H9 (cell line): ENCODE measurements around the gene LMBRD2. TPM values are rescaled to one million over a fixed set of nuclear protein-coding genes. Genes with fewer than 3 reads are reported as not detected.

Experiments used
- DNase-seq: peaks from one replicate; pipeline ENCODE4 v3.0.0-alpha.2; 2017
- H2AFZ ChIP-seq: one replicate; pipeline ENCODE4 v1.6.1; 2013; ENCODE audit warnings: mild to moderate bottlenecking, low read length, control low read depth, moderate library complexity
- H2AK5ac ChIP-seq: 2 replicates; pipeline ENCODE4 v1.6.1; 2013; ENCODE audit warnings: low read length, control low read depth, mixed read lengths; ENCODE audit not compliant: insufficient read length
- H2BK120ac ChIP-seq: one replicate; pipeline ENCODE4 v1.6.1; 2013; ENCODE audit warnings: low read depth, mild to moderate bottlenecking, low read length, control low read depth, inconsistent platforms; ENCODE audit not compliant: poor library complexity, severe bottlenecking
- H2BK12ac ChIP-seq: 2 replicates; pipeline ENCODE4 v1.6.1; 2013; ENCODE audit warnings: low read length, control low read depth, mixed read lengths, low read depth; ENCODE audit not compliant: insufficient read length
- H2BK15ac ChIP-seq: 2 replicates; pipeline ENCODE4 v1.6.1; 2013; ENCODE audit warnings: low read depth, low read length, control low read depth
- H2BK20ac ChIP-seq: one replicate; pipeline ENCODE4 v1.6.1; 2013; ENCODE audit warnings: low read depth, mild to moderate bottlenecking, low read length, control low read depth, inconsistent platforms; ENCODE audit not compliant: poor library complexity, severe bottlenecking
- H2BK5ac ChIP-seq: 2 replicates; pipeline ENCODE4 v1.6.1; 2013; ENCODE audit warnings: low read length, control low read depth, mixed read lengths; ENCODE audit not compliant: insufficient read length
- H3K14ac ChIP-seq: 2 replicates; pipeline ENCODE4 v1.6.1; 2013; ENCODE audit warnings: low read length, control low read depth; ENCODE audit not compliant: insufficient read depth
- H3K18ac ChIP-seq: 2 replicates; pipeline ENCODE4 v1.6.1; 2013; ENCODE audit warnings: low read depth, mild to moderate bottlenecking, mixed read lengths, low read length, control low read depth; ENCODE audit not compliant: insufficient read length
- H3K23ac ChIP-seq: 2 replicates; pipeline ENCODE4 v1.6.1; 2013; ENCODE audit warnings: low read length, control low read depth, mixed read lengths, low read depth; ENCODE audit not compliant: insufficient read length
- H3K23me2 ChIP-seq: 2 replicates; pipeline ENCODE4 v1.6.1; 2013; ENCODE audit warnings: low read depth, mild to moderate bottlenecking, mixed read lengths, low read length, control low read depth; ENCODE audit not compliant: insufficient read length, poor library complexity, severe bottlenecking
- H3K27ac ChIP-seq: 2 replicates; pipeline ENCODE4 v1.5.1; 2013; ENCODE audit warnings: low read length, control low read depth, mixed read lengths, low read depth; ENCODE audit not compliant: insufficient read length
- H3K27me3 ChIP-seq: 2 replicates; pipeline ENCODE4 v1.6.1; 2013; ENCODE audit warnings: low read length, control low read depth, inconsistent platforms; ENCODE audit not compliant: insufficient read depth
- H3K4ac ChIP-seq: 2 replicates; pipeline ENCODE4 v1.6.1; 2013; ENCODE audit warnings: low read depth, mild to moderate bottlenecking, control low read depth, inconsistent platforms, low read length, moderate library complexity
- H3K4me1 ChIP-seq: 2 replicates; pipeline ENCODE4 v1.6.1; 2013; ENCODE audit warnings: low read length, control low read depth, inconsistent platforms; ENCODE audit not compliant: insufficient read depth
- H3K4me2 ChIP-seq: 2 replicates; pipeline ENCODE4 v1.6.1; 2013; ENCODE audit warnings: low read length, control low read depth, mixed read lengths; ENCODE audit not compliant: insufficient read length, insufficient read depth
- H3K56ac ChIP-seq: 2 replicates; pipeline ENCODE4 v1.6.1; 2013; ENCODE audit warnings: low read depth, mild to moderate bottlenecking, mixed read lengths, low read length, control low read depth; ENCODE audit not compliant: insufficient read length
- H3K79me1 ChIP-seq: 2 replicates; pipeline ENCODE4 v1.6.1; 2013; ENCODE audit warnings: low read depth, mild to moderate bottlenecking, moderate library complexity, low read length, control low read depth, inconsistent platforms; ENCODE audit not compliant: insufficient read depth, poor library complexity, severe bottlenecking
- H3K79me2 ChIP-seq: 2 replicates; pipeline ENCODE4 v1.6.1; 2013; ENCODE audit warnings: low read length, control low read depth, inconsistent platforms; ENCODE audit not compliant: insufficient read depth
- H3K9ac ChIP-seq: 2 replicates; pipeline ENCODE4 v1.6.1; 2013; ENCODE audit warnings: low read length, control low read depth, mixed read lengths; ENCODE audit not compliant: insufficient read length; ENCODE audit errors: extremely low read depth
- H3K9me3 ChIP-seq: one replicate; pipeline ENCODE4 v1.6.1; 2013; ENCODE audit warnings: low read depth, low read length, inconsistent platforms; ENCODE audit not compliant: control insufficient read depth
- H3T11ph ChIP-seq: one replicate; pipeline ENCODE4 v1.6.1; 2013; ENCODE audit warnings: mild to moderate bottlenecking, low read length, control low read depth, inconsistent platforms
- H4K20me1 ChIP-seq: one replicate; pipeline ENCODE4 v1.6.1; 2013; ENCODE audit not compliant: control insufficient read depth, insufficient read length, insufficient read depth
- H4K5ac ChIP-seq: 2 replicates; pipeline ENCODE4 v1.6.1; 2013; ENCODE audit warnings: low read depth, mild to moderate bottlenecking, mixed read lengths, low read length, control low read depth; ENCODE audit not compliant: insufficient read length
- H4K8ac ChIP-seq: replicated peaks from 2 replicates; pipeline ENCODE4 v1.6.1; 2013; ENCODE audit warnings: low read length, control low read depth, mixed read lengths, low read depth; ENCODE audit not compliant: insufficient read length
- H4K91ac ChIP-seq: 2 replicates; pipeline ENCODE4 v1.6.1; 2013; ENCODE audit warnings: low read depth, mild to moderate bottlenecking, moderate library complexity, mixed read lengths, low read length, control low read depth; ENCODE audit not compliant: insufficient read length
- H3K27ac Mint-ChIP-seq, 3 experiments: 2 replicates in 2 of 3; 3 replicates in 1 of 3; pipeline ENCODE4 v1.8.0; 2020 to 2021; ENCODE audit warnings: mixed read lengths in 3 of 3, mild to moderate bottlenecking in 1 of 3, moderate library complexity in 1 of 3
- H3K27me3 Mint-ChIP-seq: 2 replicates; pipeline ENCODE4 v1.8.0; 2021; ENCODE audit warnings: low read depth, mild to moderate bottlenecking, moderate library complexity, mixed read lengths
- H3K36me3 Mint-ChIP-seq, 3 experiments: 2 replicates in 2 of 3; 3 replicates in 1 of 3; pipeline ENCODE4 v1.8.0; 2020 to 2021; ENCODE audit warnings: low read depth in 3 of 3, mixed read lengths in 3 of 3; ENCODE audit not compliant: insufficient read depth in 1 of 3
- H3K4me1 Mint-ChIP-seq, 2 experiments: 2 replicates each; pipeline ENCODE4 v1.8.0; 2020; ENCODE audit warnings: mixed read lengths in 2 of 2
- H3K4me3 Mint-ChIP-seq, 2 experiments: 2 replicates in 1 of 2; 3 replicates in 1 of 2; pipeline ENCODE4 v1.8.0; 2020 to 2021; ENCODE audit warnings: mild to moderate bottlenecking in 2 of 2, mixed read lengths in 2 of 2, moderate library complexity in 1 of 2
- H3K9me3 Mint-ChIP-seq, 2 experiments: 2 replicates in 1 of 2; 3 replicates in 1 of 2; pipeline ENCODE4 v1.8.0; 2020; ENCODE audit warnings: mild to moderate bottlenecking in 2 of 2, mixed read lengths in 2 of 2, moderate library complexity in 1 of 2
- WGBS: extraction: QIAGEN DNeasy Blood & Tissue Kit; methylation state at CpG from one replicate; pipeline ENCODE4 v1.1.7; 2013; ENCODE audit warnings: missing lambda C conversion rate, low lambda C conversion rate, mixed read lengths; ENCODE audit not compliant: insufficient read length; ENCODE audit errors: extremely low coverage; 5-methylcytosine and 5-hydroxymethylcytosine counted together
- total RNA-seq: library from RNA; stranded (reverse); gene quantifications from 2 replicates; pipeline ENCODE4 v1.2.1, GENCODE V29; 2021
- TF ChIP-seq, protein P1 (sequence below): fragments of 200-600 bp; sonication (generic); conservative IDR thresholded peaks from 3 replicates; pipeline ENCODE4 v1.8.0; 2021; ENCODE audit warnings: antibody characterized with exemption, mild to moderate bottlenecking

The LMBRD2 gene
- total RNA-seq, 1 experiment from 2014 or later: 5.3 TPM

DNA sequence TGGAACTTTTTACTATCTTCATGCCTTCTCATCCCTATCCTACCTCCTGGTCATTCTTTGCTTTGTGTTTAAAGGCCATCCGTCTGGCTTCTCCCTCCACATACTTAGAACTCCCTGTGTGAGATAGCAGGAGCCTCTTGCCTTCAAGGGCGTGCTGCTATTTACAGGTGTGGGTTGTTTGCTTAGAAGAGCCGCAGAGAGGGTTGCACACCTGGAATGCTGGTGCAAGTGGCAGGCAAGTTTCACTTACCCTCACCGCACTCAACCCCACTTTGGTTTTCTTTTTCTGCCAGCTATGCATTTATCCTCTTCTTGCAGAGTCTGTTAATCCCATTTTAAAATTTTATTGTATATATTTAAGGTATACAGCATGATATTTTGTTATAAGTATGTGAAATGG is 12.8 kb upstream of the LMBRD2 start:
- Histone ChIP-seq H3K4me1 (no peaks in the 10 kb centered on the region), H2AFZ (no peak overlapping the region), H3K14ac (no peak overlapping the region), H3K9me3 (no peaks in the 10 kb centered on the region), H3K27me3 (no peaks in the 10 kb centered on the region), H4K91ac (no peak overlapping the region), H3K4ac (no peak overlapping the region), H2AK5ac (no peak overlapping the region), H2BK120ac (no peak overlapping the region), H3K79me2 (0 out of 2 replicates have a peak, but pooled peaks cover 2% of the 10 kb centered on the region), H2BK12ac (no peak overlapping the region), H4K20me1 (no peaks in the 10 kb centered on the region), H3K18ac (no peak overlapping the region), H4K8ac (no peak overlapping the region), H3K23ac (no peak overlapping the region), H3T11ph (no peak overlapping the region), H3K56ac (no peak overlapping the region), H3K23me2 (no peaks in the 10 kb centered on the region), H3K9ac (no peak overlapping the region), H2BK5ac (no peak overlapping the region), H2BK15ac (no peak overlapping the region), H2BK20ac (no peak overlapping the region), H3K79me1 (peaks cover 1% of the 10 kb centered on the region), H4K5ac (no peak overlapping the region), H3K4me2 (no peak overlapping the region), H3K27ac (no peak overlapping the region)
- peaks cover 45 to 78% (median 78%) of the 10 kb centered on the region in 3 experiments; a peak in 6 of 7 replicates for H3K36me3 Mint-ChIP-seq
- no peak overlapping the region for H3K4me3 Mint-ChIP-seq
- H3K9me3 Mint-ChIP-seq: no peaks in the 10 kb centered on the region
- no peak overlapping the region for H3K27ac Mint-ChIP-seq
- no CpG with 5 or more reads among the region's 4 CpGs for WGBS
- TF ChIP-seq, protein P1, sequence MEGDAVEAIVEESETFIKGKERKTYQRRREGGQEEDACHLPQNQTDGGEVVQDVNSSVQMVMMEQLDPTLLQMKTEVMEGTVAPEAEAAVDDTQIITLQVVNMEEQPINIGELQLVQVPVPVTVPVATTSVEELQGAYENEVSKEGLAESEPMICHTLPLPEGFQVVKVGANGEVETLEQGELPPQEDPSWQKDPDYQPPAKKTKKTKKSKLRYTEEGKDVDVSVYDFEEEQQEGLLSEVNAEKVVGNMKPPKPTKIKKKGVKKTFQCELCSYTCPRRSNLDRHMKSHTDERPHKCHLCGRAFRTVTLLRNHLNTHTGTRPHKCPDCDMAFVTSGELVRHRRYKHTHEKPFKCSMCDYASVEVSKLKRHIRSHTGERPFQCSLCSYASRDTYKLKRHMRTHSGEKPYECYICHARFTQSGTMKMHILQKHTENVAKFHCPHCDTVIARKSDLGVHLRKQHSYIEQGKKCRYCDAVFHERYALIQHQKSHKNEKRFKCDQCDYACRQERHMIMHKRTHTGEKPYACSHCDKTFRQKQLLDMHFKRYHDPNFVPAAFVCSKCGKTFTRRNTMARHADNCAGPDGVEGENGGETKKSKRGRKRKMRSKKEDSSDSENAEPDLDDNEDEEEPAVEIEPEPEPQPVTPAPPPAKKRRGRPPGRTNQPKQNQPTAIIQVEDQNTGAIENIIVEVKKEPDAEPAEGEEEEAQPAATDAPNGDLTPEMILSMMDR: no peak
- DNase-seq: no peak
- H3K27me3 Mint-ChIP-seq: no peaks in the 10 kb centered on the region
- peaks cover 0 to 4% of the 10 kb centered on the region in 2 experiments; a peak in 1 of 4 replicates for H3K4me1 Mint-ChIP-seq
